HAP-1 (cell line): ENCODE data around the gene FHIT.
A peak's percentile ranks its signal among the peaks of the same experiment; 100 is the strongest.

Experiments
- DNase-seq, 2 experiments: peaks; one replicate each; pipeline ENCODE4 v3.0.0-alpha.2; 2016 to 2020; ENCODE audit warnings: low spot score in 2 of 2
- H3K27me3 ChIP-seq: fragments of 250-450 bp; sonication (Bioruptor Pico); 2 replicates; pipeline ENCODE4 v1.5.1; 2020; ENCODE audit warnings: low read depth, mild to moderate bottlenecking, moderate library complexity
- H3K36me3 ChIP-seq: fragments of 250-450 bp; sonication (Bioruptor Pico); replicated peaks from 2 replicates; pipeline ENCODE4 v1.5.1; 2020; ENCODE audit warnings: mild to moderate bottlenecking
- H3K4me1 ChIP-seq: fragments of 250-450 bp; sonication (Bioruptor Pico); 2 replicates; pipeline ENCODE4 v1.5.1; 2020; ENCODE audit warnings: mild to moderate bottlenecking
- H3K4me3 ChIP-seq: fragments of 250-450 bp; sonication (Bioruptor Pico); 2 replicates; pipeline ENCODE4 v1.5.1; 2020; ENCODE audit warnings: mild to moderate bottlenecking, moderate library complexity
- H3K9me3 ChIP-seq: fragments of 250-450 bp; sonication (Bioruptor Pico); 2 replicates; pipeline ENCODE4 v1.5.1; 2020; ENCODE audit warnings: mild to moderate bottlenecking, moderate library complexity
- in situ Hi-C: fragments of 300-500 bp; cut with MboI; formaldehyde crosslinking; loops from 3 replicates; pipeline ENCODE4 v1.14.3; 2020; ENCODE audit warnings: low sequenced_read_pairs, inconsistent platforms, mixed read lengths

The FHIT gene

DNA sequence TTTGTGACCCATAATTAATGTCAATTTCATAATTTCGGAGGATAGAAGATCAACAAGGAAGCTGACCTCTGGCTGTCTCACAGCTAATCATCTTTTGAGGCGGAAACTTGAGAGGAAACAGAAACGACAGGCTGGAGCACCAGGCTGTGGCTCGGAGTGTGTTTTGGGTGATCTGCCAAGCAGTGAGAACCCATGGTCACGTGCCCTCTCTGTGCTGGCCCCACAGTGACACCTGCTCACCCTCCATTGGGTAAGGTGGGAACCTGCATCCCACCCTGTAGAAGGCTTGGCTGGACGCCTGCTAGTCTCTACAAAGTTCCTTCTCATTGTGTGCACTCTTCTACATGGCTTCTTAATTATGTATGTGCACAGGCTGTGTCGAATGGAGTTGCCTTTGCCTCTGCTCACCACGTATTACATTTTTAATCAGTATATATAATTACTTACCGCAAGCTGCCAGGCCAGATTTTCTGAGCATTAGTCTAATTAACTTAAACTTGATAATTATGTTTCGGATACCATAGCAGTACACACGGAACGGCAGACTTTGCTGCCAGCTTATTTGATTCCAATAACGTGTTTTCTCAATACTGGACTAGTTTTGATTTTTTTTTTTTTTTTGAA, 1482.0 kb downstream of the FHIT start:
- H3K27me3 ChIP-seq: no peaks in the 10 kb centered on the region
- in situ Hi-C loops: no loop called here
- no peaks in the 10 kb centered on the region for H3K9me3 ChIP-seq
- H3K4me1 ChIP-seq: no peaks in the 10 kb centered on the region
- no peak overlapping the region for H3K4me3 ChIP-seq
- no peak for DNase-seq
- no peaks in the 10 kb centered on the region for H3K36me3 ChIP-seq

DNA sequence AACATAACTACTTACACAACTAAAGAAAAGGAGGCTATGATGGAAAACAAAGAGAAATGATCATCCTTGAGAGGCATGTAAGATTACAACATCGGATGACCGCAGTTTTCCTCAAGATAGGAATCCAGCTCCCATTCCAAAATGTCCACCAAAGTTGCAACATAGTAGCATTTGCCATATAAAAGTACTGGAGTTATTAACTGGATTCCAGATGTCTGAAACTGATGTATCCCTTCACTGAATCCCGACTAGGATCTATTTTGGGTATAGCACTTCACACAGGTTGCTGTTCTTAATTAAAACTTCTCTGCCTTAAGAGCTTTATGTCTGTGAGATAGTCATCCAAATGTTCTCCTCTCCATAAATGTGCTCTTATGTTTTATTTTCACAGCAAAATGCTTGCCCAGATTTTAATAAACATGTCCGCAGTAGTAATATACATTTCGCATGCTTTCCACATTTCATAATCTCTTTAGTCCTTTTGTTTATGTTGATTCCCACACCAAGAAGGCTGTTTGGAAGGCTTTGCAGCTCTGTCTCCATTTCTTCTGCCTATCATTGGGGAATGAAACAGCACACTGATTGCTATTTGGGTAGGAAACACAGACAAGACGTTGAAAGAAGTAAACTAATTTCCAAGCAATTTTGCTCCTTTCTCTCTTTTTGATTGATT, 1484.9 kb downstream of the FHIT start:
- no peaks in the 10 kb centered on the region for H3K36me3 ChIP-seq
- no peaks in the 10 kb centered on the region for H3K27me3 ChIP-seq
- H3K4me3 ChIP-seq: no peak overlapping the region
- H3K4me1 ChIP-seq: no peaks in the 10 kb centered on the region
- in situ Hi-C loops: no loop called here
- no peaks in the 10 kb centered on the region for H3K9me3 ChIP-seq
- no peak for DNase-seq

DNA sequence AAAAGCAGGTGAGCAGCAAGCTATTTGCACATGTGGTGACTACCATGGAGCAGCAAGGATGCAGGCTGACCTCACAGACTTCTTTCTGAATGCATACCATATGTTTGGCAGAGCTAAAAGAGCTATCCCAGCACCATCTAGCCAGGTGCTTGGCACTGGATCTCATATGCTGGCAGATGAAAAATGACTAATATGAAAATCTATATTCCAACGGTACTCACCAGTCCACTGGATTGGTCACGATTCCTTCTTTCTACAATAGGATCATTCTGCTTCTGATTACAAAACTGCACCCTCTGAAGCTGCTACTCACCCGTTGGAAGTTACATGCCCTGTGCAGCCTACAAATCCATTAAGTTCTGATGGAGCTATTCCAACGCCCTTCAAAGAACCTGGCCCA, 1487.1 kb downstream of the FHIT start:
- Histone ChIP-seq H3K36me3 (no peaks in the 10 kb centered on the region), H3K4me3 (no peak overlapping the region), H3K4me1 (no peaks in the 10 kb centered on the region), H3K9me3 (no peaks in the 10 kb centered on the region), H3K27me3 (no peaks in the 10 kb centered on the region)
- no peak for DNase-seq
- in situ Hi-C loops: no loop called here

DNA sequence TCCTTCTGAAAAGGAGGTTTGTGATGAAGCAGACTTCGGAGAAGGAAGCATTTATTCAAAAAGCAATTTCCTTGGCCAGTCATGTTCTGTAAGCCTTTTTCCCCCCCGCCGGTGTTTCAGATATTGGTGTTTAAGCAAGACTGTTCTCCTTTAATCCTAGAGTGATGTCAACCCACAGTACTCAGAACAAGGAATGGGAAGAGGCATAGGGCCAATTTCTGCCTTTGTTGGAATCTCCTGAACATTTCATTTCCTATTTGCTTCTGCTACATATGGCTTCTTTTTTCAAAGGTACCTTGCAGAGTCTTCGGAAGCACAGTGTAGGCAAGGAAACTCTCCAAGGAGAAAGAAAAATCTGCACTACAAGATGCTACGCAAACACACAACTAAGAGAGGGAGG, 1488.3 kb downstream of the FHIT start:
- in situ Hi-C loops: no loop called here

DNA sequence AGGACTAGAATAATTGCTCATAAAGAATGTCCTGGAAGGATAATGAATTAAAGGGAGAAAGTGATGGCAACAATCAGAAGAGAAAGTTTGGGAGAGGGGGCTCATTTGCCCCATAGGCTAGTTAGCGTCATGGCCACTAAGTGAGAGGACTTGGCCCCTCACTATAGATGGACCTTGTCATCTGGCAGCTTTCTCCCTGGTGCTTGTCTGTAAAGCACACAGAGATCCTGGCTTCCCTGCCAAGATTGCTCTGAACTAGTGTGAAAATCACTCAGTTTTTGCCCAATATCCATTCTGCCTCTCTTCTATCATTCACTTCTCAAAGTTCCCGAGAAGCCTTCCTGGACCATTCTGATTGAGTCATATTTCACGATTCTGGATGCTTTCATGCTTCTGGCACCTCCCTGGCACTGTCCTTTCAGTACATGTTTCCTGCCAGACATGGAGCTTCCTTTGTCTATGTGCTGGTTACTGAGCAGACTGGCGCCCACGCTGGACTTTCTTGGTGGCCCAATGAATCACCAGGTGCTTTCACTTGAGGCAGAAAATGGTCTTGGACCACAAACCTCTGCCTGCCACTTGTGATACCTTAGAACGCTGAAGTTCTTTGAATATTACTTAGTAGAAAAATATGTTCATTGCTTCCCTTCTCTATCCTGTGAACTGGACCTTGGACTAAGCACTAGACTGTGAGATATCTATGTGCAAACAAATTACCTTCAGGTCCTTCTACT, 1491.8 kb downstream of the FHIT start:
- DNase-seq: no peak
- no peaks in the 10 kb centered on the region for H3K9me3 ChIP-seq
- in situ Hi-C loops: no loop called here
- H3K4me1 ChIP-seq: no peaks in the 10 kb centered on the region
- H3K27me3 ChIP-seq: no peaks in the 10 kb centered on the region
- no peaks in the 10 kb centered on the region for H3K36me3 ChIP-seq
- H3K4me3 ChIP-seq: no peak overlapping the region

More for the DNA sequence above, 1488.3 kb downstream of the FHIT start:
- H3K27me3 ChIP-seq: no peaks in the 10 kb centered on the region
- H3K4me3 ChIP-seq: no peak overlapping the region
- no peak for DNase-seq
- no peaks in the 10 kb centered on the region for H3K9me3 ChIP-seq
- no peaks in the 10 kb centered on the region for H3K4me1 ChIP-seq
- no peaks in the 10 kb centered on the region for H3K36me3 ChIP-seq

DNA sequence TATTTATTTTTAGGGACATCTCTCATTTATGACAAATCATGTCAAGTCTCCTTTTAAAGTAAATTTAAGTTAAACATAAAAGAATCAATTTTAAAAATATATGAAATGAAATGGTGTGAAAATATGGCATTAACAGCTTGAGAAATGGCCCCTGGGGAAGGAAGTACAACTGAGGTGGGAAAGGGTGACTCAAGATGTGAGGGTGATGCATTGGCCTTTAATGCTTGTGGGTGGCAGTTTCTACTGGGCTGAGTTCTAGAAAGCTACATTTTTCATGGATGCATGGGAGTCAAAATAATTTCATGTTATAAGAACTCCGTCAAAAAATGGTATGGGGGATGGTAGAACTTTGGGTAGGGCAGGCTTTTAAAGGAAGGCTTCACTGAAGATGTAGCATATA, 1492.6 kb downstream of the FHIT start:
- Histone ChIP-seq H3K9me3 (no peaks in the 10 kb centered on the region), H3K4me3 (no peak overlapping the region), H3K4me1 (peaks cover 2% of the 10 kb centered on the region; the same call in 1 of the 2 replicates), H3K36me3 (no peaks in the 10 kb centered on the region), H3K27me3 (no peaks in the 10 kb centered on the region)
- no peak for DNase-seq
- in situ Hi-C loops: no loop called here

DNA sequence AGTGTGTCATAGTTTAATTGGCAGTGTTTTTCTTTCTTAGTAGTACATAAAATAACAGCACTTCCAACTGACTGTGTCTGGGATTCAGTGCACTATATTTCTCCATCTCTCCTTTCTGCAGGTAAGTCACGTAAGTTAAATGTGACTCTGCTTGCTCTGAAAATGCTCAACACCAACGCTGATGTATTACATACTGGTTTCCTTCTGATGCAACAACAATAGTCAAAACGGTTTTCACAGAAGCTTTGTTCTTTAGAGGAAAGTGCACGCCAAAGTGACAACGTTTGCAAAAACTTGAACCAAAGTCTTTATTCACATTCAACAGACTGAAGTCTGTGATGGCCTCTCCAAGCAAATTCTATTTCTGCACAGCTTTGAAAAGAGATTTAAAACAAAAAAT, 1494.3 kb downstream of the FHIT start:
- Histone ChIP-seq H3K27me3 (no peaks in the 10 kb centered on the region), H3K4me1 (peaks cover 9% of the 10 kb centered on the region), H3K36me3 (no peaks in the 10 kb centered on the region), H3K4me3 (no peak overlapping the region), H3K9me3 (no peaks in the 10 kb centered on the region)
- in situ Hi-C loops: no loop called here
- no peak for DNase-seq

DNA sequence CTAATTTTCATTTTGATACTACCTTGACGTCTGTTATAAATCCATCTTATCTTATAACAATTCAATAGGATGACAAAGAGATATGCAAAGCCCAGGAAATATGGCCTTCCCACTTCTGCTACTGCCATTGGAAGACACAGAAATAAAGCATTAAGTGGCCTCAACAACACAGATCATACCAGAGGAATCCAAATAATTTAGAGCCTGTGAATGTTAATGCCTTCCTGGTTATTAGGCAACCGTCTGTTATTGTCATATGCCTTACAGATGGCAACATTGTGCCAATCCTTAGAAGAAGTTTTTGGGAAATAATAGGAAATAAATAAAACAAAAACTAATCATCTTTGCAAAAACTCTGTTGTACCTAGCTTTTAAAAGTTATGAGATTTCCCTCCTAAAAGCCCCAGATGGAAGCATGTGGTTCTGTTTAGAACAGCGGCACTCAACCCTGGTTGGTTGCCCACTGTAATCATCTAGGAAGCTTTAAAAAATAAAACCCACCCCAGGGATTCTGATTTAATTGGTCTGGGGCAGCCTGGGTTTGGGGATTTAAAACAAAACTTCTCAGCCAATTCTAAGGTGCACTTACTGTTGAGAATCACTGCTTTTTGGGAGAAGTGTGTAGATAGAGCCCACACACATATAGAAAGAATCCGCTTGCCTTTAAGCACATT, 1496.7 kb downstream of the FHIT start:
- peaks cover 17% of the 10 kb centered on the region for H3K4me1 ChIP-seq
- no peaks in the 10 kb centered on the region for H3K9me3 ChIP-seq
- no peak overlapping the region for H3K4me3 ChIP-seq
- DNase-seq: no peak
- H3K36me3 ChIP-seq: no peaks in the 10 kb centered on the region
- in situ Hi-C loops: no loop called here
- no peaks in the 10 kb centered on the region for H3K27me3 ChIP-seq

DNA sequence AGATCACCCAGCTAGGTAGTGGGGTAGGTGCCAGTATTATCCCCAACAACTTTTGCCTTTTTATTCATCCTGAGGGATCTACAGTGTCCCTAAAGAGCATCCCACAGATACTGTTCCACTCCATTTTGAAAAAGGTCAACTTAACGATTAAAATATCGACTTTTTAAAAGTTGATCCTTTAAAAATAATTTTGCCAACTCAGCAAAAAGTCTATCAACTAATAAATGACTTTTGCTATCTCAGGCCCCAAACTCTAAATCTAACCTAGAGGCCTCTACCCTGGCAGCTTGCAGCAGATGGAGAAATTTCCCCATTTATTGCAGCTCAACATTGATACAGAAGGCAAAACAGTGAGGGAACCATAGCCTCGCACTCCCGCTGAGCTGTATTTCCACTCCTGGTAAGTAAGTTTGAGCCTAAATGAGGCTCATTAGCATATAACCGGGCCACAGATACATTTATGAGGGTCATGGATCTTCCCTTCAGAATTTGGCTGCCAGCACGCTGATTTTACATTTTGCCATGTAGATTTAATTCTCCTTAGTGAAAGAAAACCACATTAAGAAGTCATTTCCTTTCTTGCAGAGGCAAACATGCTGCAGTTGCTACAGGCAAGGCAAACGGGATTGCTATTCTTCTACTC, 1497.3 kb downstream of the FHIT start:
- Histone ChIP-seq H3K36me3 (no peaks in the 10 kb centered on the region), H3K27me3 (no peaks in the 10 kb centered on the region), H3K9me3 (no peaks in the 10 kb centered on the region), H3K4me1 (peaks cover 17% of the 10 kb centered on the region), H3K4me3 (no peak overlapping the region)
- in situ Hi-C loops: no loop called here
- no peak for DNase-seq

DNA sequence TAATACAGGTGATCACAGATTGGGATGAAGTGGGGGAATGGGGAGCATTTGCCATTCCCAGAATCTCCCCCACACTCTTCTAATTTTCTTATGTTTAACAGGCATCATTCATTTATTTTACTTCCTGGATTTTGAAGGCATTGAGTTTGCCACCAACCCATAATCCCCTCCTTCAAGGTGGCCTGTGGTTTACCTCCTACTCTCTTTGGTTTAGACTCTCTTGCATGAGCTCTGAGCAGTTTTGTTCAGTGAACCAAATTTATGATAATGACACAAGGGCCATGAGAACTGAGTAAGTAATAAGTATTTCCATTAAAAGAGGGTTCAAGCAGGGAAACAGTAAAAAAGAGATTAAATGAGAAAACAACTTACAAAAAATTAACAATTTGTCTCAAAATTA, 1498.3 kb downstream of the FHIT start:
- H3K36me3 ChIP-seq: no peaks in the 10 kb centered on the region
- peak in 1 of 2 experiments; percentile 30 for DNase-seq

DNA sequence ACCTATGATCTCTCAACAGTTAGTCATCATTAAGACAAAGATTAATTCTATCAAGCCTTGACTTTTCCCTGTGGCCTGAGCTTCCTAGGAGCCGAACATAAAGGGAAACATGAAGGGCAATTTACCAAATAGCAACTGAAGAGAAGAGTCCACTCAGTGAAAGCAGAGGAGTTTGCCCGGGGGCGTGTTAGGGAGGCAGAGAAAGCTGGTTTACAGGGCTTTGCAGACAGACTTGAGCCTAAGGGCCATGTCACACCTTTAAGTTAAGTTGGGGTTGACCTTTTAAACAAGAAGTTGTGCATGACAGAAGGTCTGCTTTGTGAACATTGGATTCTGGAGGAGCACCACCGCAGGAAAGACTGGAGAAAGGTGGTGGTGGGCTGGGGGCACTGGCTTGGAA, 1499.6 kb downstream of the FHIT start:
- no peaks in the 10 kb centered on the region for H3K36me3 ChIP-seq
- no peaks in the 10 kb centered on the region for H3K9me3 ChIP-seq
- H3K27me3 ChIP-seq: no peaks in the 10 kb centered on the region
- DNase-seq: peak in 1 of 2 experiments; percentile 42
- in situ Hi-C loops: no loop called here
- H3K4me1 ChIP-seq: peaks cover 17% of the 10 kb centered on the region
- no peak overlapping the region for H3K4me3 ChIP-seq

More for the DNA sequence above, 1498.3 kb downstream of the FHIT start:
- H3K9me3 ChIP-seq: no peaks in the 10 kb centered on the region
- H3K4me3 ChIP-seq: no peak overlapping the region
- in situ Hi-C loops: no loop called here
- H3K4me1 ChIP-seq: peaks cover 17% of the 10 kb centered on the region
- no peaks in the 10 kb centered on the region for H3K27me3 ChIP-seq

DNA sequence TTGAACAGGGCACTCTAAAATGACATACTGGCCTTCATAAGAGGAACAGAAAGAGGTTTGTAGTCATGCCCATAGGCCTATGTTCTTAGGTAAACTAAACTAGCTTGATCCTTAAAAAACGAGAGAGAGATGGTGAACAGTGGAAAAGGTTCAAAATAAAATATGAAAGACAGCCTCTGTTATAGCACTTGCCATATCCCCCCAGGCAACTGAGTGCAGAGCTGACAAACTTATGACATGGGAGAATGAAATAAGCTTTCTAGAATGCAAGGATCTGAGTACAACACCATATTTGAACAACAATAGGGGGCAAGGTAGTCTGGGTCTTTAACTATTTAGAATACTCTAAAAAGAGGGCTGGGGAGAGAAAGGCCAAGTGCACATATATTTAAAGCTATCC, 1500.9 kb downstream of the FHIT start:
- Histone ChIP-seq H3K4me3 (no peak overlapping the region), H3K4me1 (peaks cover 17% of the 10 kb centered on the region), H3K9me3 (no peaks in the 10 kb centered on the region), H3K27me3 (no peaks in the 10 kb centered on the region), H3K36me3 (no peaks in the 10 kb centered on the region)
- in situ Hi-C loops: no loop called here
- peak; percentile 40 to 50 for DNase-seq

DNA sequence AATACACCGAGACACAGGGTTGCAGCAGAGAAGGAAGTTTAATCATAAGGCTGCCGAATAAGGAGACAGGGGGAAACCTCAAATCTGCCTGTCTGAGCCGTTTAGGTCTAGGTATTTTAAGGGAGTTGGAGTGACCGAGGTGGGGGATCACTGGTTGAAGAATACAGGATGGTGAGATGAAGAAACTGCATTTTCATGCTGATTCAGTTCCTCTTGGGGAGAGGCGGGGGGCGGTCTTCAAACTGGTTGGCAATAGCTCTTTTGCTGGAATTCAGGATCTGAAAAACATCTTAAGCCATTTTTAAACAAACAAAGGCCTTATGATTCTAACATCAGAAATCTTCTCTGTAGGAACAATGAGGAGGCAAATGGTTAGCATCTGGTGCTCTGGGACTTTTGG, 1502.0 kb downstream of the FHIT start:
- Histone ChIP-seq H3K9me3 (no peaks in the 10 kb centered on the region), H3K27me3 (no peaks in the 10 kb centered on the region), H3K36me3 (no peaks in the 10 kb centered on the region), H3K4me3 (no peak overlapping the region), H3K4me1 (peaks cover 17% of the 10 kb centered on the region)
- in situ Hi-C loops: no loop called here
- no peak for DNase-seq
